NB4 (cell line): ENCODE results near the gene EXOC6B.
"Not testable (repeated sequence)": the region's sequence is repeated elsewhere in the genome, so short reads cannot be mapped to it uniquely, and the experiment has no call there.

Experiments used
- DNase-seq: peaks from one replicate; pipeline ENCODE4 v3.0.0; 2010; ENCODE audit warnings: low read depth
- H3K4me3 ChIP-seq: one replicate; pipeline ENCODE4 v1.5.1; 2011; ENCODE audit warnings: mild to moderate bottlenecking, low read depth, low read length, moderate library complexity
- MYC ChIP-seq: IDR thresholded peaks from 2 replicates; pipeline ENCODE4 v1.6.1; 2011; ENCODE audit warnings: low read depth, low read length
- POLR2A ChIP-seq: IDR thresholded peaks from 2 replicates; pipeline ENCODE4 v1.6.1; 2011; ENCODE audit warnings: mild to moderate bottlenecking; ENCODE audit not compliant: insufficient read length; ENCODE audit errors: extremely low read depth
- TF ChIP-seq, protein P1 (sequence below): IDR thresholded peaks from one replicate; pipeline ENCODE4 v1.5.1; 2012; ENCODE audit warnings: low read depth, low read length
- TF ChIP-seq, protein P2 (sequence below): IDR thresholded peaks from 2 replicates; pipeline ENCODE4 v1.6.1; 2011; ENCODE audit warnings: low read depth, low read length

The EXOC6B gene

DNA sequence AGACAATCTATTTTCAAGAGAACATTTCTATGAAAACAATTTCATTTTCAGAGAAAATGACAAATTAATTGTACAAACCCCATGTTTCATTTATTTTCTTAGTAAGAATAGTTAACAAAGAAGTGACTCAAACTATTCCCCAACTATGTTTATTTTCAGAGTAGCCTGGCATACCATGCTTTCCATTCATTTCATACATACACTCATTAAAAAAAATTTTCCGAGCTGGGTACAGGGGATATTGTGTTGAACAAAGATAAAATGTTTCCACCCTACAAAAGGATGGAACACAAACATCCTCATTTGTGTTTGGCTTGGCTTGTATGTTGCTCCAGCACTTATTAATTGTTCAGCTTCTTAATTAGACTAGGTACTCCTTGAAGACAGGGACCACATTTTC lies 331.4 kb downstream of the EXOC6B start:
- H3K4me3 ChIP-seq: no peak overlapping the region
- no peak for DNase-seq
- TF ChIP-seq, protein P1, sequence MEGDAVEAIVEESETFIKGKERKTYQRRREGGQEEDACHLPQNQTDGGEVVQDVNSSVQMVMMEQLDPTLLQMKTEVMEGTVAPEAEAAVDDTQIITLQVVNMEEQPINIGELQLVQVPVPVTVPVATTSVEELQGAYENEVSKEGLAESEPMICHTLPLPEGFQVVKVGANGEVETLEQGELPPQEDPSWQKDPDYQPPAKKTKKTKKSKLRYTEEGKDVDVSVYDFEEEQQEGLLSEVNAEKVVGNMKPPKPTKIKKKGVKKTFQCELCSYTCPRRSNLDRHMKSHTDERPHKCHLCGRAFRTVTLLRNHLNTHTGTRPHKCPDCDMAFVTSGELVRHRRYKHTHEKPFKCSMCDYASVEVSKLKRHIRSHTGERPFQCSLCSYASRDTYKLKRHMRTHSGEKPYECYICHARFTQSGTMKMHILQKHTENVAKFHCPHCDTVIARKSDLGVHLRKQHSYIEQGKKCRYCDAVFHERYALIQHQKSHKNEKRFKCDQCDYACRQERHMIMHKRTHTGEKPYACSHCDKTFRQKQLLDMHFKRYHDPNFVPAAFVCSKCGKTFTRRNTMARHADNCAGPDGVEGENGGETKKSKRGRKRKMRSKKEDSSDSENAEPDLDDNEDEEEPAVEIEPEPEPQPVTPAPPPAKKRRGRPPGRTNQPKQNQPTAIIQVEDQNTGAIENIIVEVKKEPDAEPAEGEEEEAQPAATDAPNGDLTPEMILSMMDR: no peak
- TF ChIP-seq MYC (no peak), POLR2A (no peak)
- TF ChIP-seq, protein P2, sequence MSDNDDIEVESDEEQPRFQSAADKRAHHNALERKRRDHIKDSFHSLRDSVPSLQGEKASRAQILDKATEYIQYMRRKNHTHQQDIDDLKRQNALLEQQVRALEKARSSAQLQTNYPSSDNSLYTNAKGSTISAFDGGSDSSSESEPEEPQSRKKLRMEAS: no peak

DNA sequence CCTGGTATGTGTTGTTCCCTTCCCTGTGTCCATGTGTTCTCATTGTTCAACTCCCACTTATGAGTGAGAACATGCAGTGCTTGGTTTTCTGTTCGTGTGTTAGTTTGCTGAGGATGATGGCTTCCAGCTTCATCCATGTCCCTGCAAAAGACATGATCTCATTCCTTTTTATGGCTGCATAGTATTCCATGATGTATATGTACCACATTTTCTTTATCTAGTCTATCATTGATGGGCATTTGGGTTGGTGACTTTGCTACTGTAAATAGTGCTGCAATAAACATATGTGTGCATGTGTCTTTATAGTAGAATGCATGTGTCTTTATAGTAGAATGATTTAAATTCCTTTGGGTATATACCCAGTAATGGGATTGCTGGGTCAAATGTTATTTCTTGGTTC lies 341.2 kb downstream of the EXOC6B start:
- not testable (repeated sequence) for DNase-seq

DNA sequence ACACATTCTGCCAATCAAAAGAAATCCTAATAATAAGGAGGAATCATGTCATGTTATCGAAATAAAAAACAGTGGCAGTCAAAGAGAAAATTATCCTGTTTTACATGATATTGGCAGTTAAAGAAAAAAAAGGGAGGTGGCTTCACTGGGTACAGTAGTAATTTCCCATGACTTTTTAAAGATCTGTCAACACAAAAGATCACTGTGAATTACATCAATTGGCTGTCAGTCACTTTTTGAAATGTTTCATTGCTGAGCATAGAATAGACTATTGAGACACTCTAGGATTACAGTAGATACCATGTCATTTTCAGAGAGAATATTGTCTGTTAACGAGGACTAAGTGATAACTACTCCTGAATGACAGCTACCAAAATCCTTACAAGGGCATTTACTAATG lies 342.5 kb downstream of the EXOC6B start:
- DNase-seq: no peak
- TF ChIP-seq, protein P1: no peak
- TF ChIP-seq MYC (no peak), POLR2A (no peak)
- TF ChIP-seq, protein P2: no peak
- no peak overlapping the region for H3K4me3 ChIP-seq

More for the DNA sequence above, 341.2 kb downstream of the EXOC6B start:
- not testable (repeated sequence) for H3K4me3 ChIP-seq

DNA sequence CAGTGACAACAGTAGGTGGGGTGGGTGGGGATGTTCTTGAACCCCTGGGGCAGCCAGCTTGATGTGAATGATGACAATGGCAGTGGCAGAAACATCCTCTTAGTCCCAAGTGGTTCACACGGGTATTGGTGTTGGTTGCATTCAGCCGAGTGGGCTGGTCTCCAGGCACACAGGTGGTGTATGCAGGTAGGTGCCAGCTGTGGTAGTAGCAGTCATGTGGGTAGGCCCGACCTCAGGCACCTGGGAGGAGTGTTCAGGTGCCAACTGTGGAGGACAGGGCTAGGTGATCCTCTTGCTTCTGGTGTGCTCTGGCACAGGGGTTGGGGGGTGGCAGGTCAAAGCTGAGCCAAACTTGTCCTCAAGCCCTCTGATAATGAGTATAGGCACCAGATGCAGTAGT lies 350.6 kb downstream of the EXOC6B start:
- no peak for TF ChIP-seq POLR2A
- TF ChIP-seq MYC: no peak
- TF ChIP-seq, protein P2: no peak
- TF ChIP-seq, protein P1: no peak
- H3K4me3 ChIP-seq: no peak overlapping the region
- no peak for DNase-seq

DNA sequence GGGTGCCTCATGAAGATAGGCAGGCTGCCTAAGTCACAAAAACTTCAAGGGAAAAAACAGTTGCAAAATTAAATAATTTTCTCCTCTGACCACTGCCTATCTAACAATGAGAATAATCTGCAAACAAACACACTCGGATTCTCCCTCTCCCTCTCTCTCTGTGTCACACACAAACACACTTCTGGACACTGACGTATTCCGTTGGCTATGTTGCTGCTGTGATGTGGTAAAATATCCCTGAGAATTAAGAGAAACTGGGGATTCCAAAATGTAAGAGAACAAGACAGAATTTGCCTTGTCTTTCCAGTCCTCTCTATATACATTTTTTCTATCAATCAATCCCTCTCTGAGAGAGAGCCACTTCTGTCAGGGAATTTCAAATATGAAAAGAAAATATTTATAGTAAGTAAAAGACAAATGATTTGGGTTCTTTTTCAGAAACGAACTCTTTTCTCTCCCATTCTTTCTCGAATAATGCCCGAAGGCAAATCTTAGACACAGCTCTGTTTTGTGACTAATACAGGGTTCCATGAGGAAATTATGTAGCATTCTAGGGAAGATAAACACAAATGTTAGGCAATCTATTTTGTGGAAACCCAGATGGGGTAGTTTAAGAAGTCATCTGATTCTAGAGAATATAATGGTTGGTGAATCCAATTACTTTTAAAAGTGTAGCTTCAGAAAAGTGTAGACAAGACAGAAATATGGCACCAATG lies 367.9 kb downstream of the EXOC6B start:
- H3K4me3 ChIP-seq: no peak overlapping the region
- DNase-seq: no peak

DNA sequence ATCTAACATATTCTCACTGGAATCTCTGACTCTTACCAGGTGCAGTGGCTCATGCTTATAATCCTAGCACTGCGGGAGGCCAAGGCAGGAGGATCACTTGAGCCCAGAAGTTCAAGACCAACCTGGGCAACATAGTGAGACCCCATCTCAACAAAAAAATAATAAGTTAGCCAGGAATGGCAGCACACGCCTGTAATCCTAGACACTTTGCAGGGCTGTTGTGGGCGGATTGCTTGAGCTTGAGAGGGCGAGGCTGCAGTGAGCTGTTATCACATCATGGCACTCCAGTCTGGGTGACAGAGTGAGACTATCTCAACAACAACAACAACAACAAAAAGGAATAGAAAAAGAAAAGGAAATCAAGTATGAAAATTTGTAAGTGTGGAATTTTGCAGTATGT lies 371.6 kb downstream of the EXOC6B start:
- no peak for DNase-seq
- H3K4me3 ChIP-seq: no peak overlapping the region
- TF ChIP-seq MYC (no peak), POLR2A (no peak)
- TF ChIP-seq, protein P1: no peak
- TF ChIP-seq, protein P2: no peak

More for the DNA sequence above, 367.9 kb downstream of the EXOC6B start:
- TF ChIP-seq, protein P2: no peak
- TF ChIP-seq MYC: no peak
- TF ChIP-seq, protein P1: no peak
- TF ChIP-seq POLR2A: no peak
